Naive thymus-derived CD8-positive, alpha-beta T cell (primary cell): ENCODE measurements around the gene TINAGL1. TPM values are rescaled to one million over a fixed set of nuclear protein-coding genes. Genes with fewer than 3 reads are reported as not detected.

Experiments used
- ATAC-seq, 2 donors: fragments of 150-1000 bp; cut with Tn5 transposase in 1 of 2; sonication (Bioruptor Pico), chemical (Tn5 transposase) in 1 of 2; 1 replicate in 1 of 2; 2 replicates in 1 of 2; pipeline ENCODE4 v1.10.0; 2021; ENCODE audit warnings: mild to moderate bottlenecking in 2 of 2, moderate library complexity in 2 of 2
- POLR2A ChIA-PET: fragments of 350-600 bp; sonication (Branson Sonifier 250); formaldehyde crosslinking; loops from one replicate; lab custom pipeline; 2021; ENCODE audit warnings: antibody characterized with exemption; lab: Charles Lee
- DNase-seq, 10 donors: peaks; one replicate each; pipeline versions ENCODE4 v3.0.0 to v3.0.0-alpha.2; 2020 to 2022
- H3K27ac Mint-ChIP-seq, 10 donors: one replicate each; pipeline ENCODE4 v1.8.0; 2020 to 2022; ENCODE audit warnings: mild to moderate bottlenecking in 10 of 10, mixed read lengths in 10 of 10, moderate library complexity in 4 of 10, inconsistent platforms in 1 of 10
- H3K27me3 Mint-ChIP-seq, 5 donors: one replicate each; pipeline ENCODE4 v1.8.0; 2021 to 2022; ENCODE audit warnings: mixed read lengths in 5 of 5
- H3K36me3 Mint-ChIP-seq, 3 donors: one replicate each; pipeline ENCODE4 v1.8.0; 2020 to 2022; ENCODE audit warnings: mixed read lengths in 3 of 3, mild to moderate bottlenecking in 2 of 3, inconsistent platforms in 1 of 3
- H3K4me1 Mint-ChIP-seq, 4 donors: one replicate each; pipeline ENCODE4 v1.8.0; 2021 to 2022; ENCODE audit warnings: mixed read lengths in 4 of 4
- H3K4me3 Mint-ChIP-seq, 10 donors: one replicate each; pipeline ENCODE4 v1.8.0; 2020 to 2022; ENCODE audit warnings: mild to moderate bottlenecking in 10 of 10, mixed read lengths in 10 of 10, moderate library complexity in 6 of 10, inconsistent platforms in 1 of 10
- H3K9me3 Mint-ChIP-seq, 9 donors: one replicate each; pipeline ENCODE4 v1.8.0; 2020 to 2022; ENCODE audit warnings: mixed read lengths in 9 of 9, mild to moderate bottlenecking in 3 of 9, inconsistent platforms in 1 of 9, moderate library complexity in 1 of 9
- polyA plus RNA-seq, 3 donors: library from polyadenylated mRNA; unstranded; fragments of 300-500 nt; fragmentation: Illumina TruSeq; gene quantifications; one replicate each; pipeline ENCODE4 v1.2.3, GENCODE V29; 2021
- total RNA-seq, 8 experiments: library from RNA in 2 of 8; stranded (reverse) in 2 of 8; gene quantifications; one replicate each; pipeline ENCODE4 v1.2.3 and lab custom pipeline; 2021 to 2026

Gene TINAGL1
- total and polyA plus RNA-seq, 5 experiments from 2014 or later = not detected

DNA sequence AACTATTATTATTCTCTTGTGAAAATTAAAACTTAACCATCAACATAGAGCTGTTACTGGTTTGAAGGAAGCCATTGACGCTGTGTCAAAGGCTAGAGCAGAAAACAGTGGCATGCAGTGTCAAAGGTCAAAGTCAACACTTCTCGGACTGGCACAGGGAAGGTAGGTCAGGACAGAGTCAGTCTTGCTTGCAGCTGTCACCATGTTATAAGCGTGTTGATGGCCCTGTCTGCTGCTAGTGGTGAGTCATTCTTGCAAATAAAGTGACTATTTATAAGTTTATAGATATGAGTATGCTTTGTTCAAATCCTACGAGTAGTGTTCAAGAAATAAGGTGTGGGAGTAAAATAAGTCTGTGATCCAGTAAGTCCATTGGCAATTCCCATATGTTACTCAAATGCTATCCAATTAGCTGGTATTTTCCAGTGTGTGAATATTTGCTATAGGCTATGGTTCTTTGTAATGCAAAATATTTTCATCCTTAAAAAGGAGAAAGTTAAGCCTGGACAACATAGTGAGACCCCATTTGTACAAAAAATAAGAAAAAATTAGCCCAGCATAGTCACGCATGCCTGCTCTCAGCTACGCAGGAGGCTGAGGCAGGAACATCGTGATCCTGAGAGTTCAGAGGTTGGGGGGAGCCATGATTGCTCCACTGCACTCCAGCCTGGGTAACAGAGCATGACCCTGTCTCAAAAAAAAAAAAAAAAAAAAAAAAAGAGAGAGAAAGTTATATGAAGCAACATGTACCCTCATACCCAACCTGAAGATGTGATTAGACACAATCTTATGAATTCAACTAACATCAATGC lies 26.3 kb upstream of the TINAGL1 start:
- POLR2A ChIA-PET = no interaction called here
- H3K27me3 Mint-ChIP-seq = peaks cover 2 to 17% (median 10%) of the 10 kb centered on the region in 5 donors
- no peaks in the 10 kb centered on the region for H3K9me3 Mint-ChIP-seq
- no peaks in the 10 kb centered on the region for H3K36me3 Mint-ChIP-seq
- H3K4me1 Mint-ChIP-seq = peaks cover 5 to 15% (median 10%) of the 10 kb centered on the region in 4 donors
- DNase-seq (no peak), ATAC-seq (no peak)
- H3K4me3 Mint-ChIP-seq = no peak overlapping the region
- H3K27ac Mint-ChIP-seq = no peak overlapping the region

DNA sequence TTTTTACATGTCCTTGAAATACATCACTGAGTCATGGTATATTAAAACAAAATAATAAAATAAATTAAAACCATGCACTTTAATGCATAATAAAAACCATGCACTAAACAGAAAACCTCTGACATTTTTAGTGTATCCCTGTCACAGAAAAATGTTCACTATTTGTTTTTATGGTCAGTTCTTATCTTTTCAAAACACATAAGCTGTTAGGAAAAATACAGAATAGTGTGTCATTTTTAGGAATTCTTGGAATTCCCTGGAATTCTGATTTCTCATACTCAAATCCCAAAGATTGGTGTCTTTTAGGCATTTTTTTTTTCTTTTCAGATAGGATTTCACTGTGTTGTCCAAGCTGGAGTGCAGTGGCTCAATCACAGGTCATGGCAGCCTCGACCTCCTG lies 25.1 kb upstream of the TINAGL1 start:
- POLR2A ChIA-PET = no interaction called here
- H3K4me3 Mint-ChIP-seq = no peak overlapping the region
- ATAC-seq (no peak), DNase-seq (no peak)
- H3K27ac Mint-ChIP-seq = no peak overlapping the region
- no peaks in the 10 kb centered on the region for H3K36me3 Mint-ChIP-seq
- H3K4me1 Mint-ChIP-seq = peaks cover 5 to 15% (median 10%) of the 10 kb centered on the region in 4 donors
- no peaks in the 10 kb centered on the region for H3K9me3 Mint-ChIP-seq
- H3K27me3 Mint-ChIP-seq = peaks cover 2 to 17% (median 12%) of the 10 kb centered on the region in 5 donors

DNA sequence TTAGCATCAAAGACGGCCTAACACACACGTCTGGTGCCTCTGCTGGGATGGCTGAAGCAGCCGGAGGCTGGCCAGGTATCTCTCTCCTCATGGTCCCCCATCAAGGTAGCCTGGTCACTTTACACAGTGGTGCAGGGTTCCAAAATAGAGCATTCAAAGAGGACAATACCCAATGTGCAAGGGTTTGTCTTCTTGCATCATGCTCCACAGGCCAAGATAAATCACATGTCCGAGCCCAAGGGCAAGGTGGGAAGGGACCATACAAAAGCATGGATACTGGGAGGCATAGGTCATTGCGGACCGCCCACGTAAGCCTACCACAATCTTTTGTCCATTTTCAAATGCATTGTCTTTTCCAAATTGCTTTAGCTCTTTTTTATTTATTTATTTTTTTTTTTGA lies 23.8 kb upstream of the TINAGL1 start:
- Mint-ChIP-seq H3K9me3 (no peaks in the 10 kb centered on the region), H3K27ac (no peak overlapping the region), H3K4me3 (no peak overlapping the region), H3K4me1 (peaks cover 5 to 15% (median 10%) of the 10 kb centered on the region in 4 donors), H3K36me3 (no peaks in the 10 kb centered on the region), H3K27me3 (peaks cover 4 to 17% (median 13%) of the 10 kb centered on the region in 5 donors)
- ATAC-seq = no peak
- POLR2A ChIA-PET = no interaction called here
- DNase-seq = no peak

DNA sequence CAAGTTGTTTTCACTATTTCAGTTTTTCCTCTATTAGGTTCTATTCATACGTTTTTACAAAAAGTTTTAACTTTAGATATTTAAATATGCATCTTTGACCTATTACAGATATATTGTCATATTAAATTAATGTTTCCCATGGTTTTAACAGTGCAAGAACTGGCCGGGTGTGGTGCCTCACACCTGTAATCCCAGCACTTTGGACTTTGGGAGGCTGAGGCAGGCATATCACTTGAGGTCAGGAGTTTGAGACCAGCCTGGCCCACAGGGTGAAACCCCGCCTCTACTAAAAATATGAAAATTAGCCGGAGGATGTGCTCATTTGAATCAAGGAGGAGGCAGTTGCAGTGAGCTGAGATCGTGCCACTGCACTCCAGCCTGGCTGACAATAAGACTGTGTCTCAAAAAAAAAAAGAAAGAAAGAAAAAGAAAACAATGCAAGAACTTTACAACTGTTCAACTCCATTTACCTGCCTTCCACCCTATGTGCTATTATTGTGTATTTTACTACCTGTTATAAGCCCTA lies 19.8 kb upstream of the TINAGL1 start:
- peaks cover 17 to 42% (median 22%) of the 10 kb centered on the region in 5 donors for H3K27me3 Mint-ChIP-seq

DNA sequence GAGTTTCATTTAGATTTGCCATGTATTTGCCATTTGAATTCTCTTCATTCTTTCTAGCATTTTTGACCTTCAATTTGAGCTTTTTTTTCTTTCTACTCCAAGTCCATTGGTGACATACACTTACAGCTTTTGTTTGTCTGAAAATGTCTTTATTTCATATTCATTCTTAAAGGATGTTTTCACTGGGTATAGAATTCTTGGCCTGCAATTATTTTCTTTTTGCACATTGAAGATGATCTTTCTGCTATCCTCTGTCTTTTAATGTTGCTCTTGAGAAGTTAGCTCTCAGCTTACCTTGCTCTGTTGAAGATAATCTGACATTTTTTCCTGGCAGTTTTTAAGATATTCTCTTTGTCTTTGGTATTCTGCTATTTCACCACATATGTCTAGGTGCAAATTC lies 16.6 kb upstream of the TINAGL1 start:
- Mint-ChIP-seq H3K9me3 (peaks cover 0 to 15% (median 9%) of the 10 kb centered on the region in 9 donors), H3K27ac (no peak overlapping the region), H3K27me3 (peaks cover 20 to 55% (median 22%) of the 10 kb centered on the region in 5 donors), H3K36me3 (peaks cover 0 to 7% (median 0%) of the 10 kb centered on the region in 3 donors), H3K4me1 (no peaks in the 10 kb centered on the region), H3K4me3 (no peak overlapping the region)
- ATAC-seq (no peak), DNase-seq (no peak)
- POLR2A ChIA-PET = no interaction called here

More for the DNA sequence above, 19.8 kb upstream of the TINAGL1 start:
- ATAC-seq = no peak
- Mint-ChIP-seq H3K36me3 (peaks cover 0 to 7% (median 0%) of the 10 kb centered on the region in 3 donors), H3K9me3 (peaks cover 0 to 15% (median 9%) of the 10 kb centered on the region in 9 donors), H3K4me3 (no peak overlapping the region), H3K4me1 (no peaks in the 10 kb centered on the region), H3K27ac (no peak overlapping the region)
- no peak for DNase-seq
- POLR2A ChIA-PET = no interaction called here

DNA sequence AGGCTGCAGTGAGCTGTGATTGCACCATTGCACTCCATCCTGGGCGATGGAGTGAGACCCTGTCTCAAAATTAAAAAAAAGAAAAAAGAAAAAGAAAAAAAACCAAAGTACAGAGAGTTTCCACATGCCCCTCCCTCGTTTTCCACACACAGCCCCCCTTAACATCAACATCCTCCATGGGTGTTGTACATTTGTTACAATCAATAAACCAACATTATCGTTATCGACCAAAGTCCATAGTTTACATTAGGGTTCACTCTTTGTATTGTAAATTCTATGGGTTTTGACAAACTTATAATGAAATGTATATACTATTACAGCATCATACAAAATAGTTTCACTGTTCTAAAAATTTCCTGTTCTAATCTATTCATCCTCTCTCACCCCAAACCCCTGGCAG lies 15.9 kb upstream of the TINAGL1 start:
- no peak overlapping the region for H3K27ac Mint-ChIP-seq
- no peak for ATAC-seq
- H3K9me3 Mint-ChIP-seq = peaks cover 0 to 15% (median 9%) of the 10 kb centered on the region in 9 donors
- peaks cover 20 to 55% (median 22%) of the 10 kb centered on the region in 5 donors for H3K27me3 Mint-ChIP-seq
- H3K36me3 Mint-ChIP-seq = peaks cover 0 to 7% (median 0%) of the 10 kb centered on the region in 3 donors
- no peak for DNase-seq
- POLR2A ChIA-PET = no interaction called here
- H3K4me3 Mint-ChIP-seq = no peak overlapping the region
- H3K4me1 Mint-ChIP-seq = no peaks in the 10 kb centered on the region

DNA sequence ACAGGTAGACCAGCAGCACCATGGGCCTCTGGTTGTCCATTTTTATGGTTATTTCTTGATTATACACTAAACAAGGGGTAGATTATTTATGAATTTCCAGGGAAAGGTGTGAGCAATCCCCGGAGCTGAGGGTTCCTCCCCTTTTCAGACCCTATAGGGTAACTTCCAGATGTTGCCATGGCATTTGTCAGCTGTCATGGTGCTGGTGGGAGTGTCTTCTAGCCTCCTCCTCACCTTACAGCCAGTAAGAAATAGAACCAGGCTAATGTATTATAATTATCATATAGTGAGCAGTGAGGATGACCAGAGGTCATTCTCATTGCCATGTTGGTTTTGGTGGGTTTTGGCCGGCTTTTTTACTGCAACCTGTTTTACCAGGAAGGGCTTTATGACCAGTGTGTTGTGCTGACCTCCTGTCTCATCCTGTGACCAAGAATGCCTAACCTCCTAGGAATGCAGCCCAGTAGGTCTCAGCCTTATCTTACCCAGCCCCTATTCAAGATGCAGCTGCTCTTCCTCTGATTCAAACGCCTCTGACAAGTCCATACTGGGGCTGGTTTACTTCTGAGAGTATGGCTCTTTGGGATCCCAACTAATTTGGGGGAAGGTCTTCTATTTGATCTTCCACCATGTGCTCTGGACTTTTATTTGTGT lies 13.5 kb upstream of the TINAGL1 start:
- H3K4me1 Mint-ChIP-seq = no peaks in the 10 kb centered on the region
- ATAC-seq = no peak
- peaks cover 0 to 7% (median 0%) of the 10 kb centered on the region in 3 donors for H3K36me3 Mint-ChIP-seq
- no peak overlapping the region for H3K27ac Mint-ChIP-seq
- peaks cover 18 to 55% (median 21%) of the 10 kb centered on the region in 5 donors for H3K27me3 Mint-ChIP-seq
- H3K4me3 Mint-ChIP-seq = no peak overlapping the region
- H3K9me3 Mint-ChIP-seq = peaks cover 0 to 15% (median 9%) of the 10 kb centered on the region in 9 donors
- POLR2A ChIA-PET = interaction anchor here (2.4 kb wide), 1 partner anchor 226 kb away, joined by 7 read pairs; no protein-coding TSS in a partner anchor
- no peak for DNase-seq

DNA sequence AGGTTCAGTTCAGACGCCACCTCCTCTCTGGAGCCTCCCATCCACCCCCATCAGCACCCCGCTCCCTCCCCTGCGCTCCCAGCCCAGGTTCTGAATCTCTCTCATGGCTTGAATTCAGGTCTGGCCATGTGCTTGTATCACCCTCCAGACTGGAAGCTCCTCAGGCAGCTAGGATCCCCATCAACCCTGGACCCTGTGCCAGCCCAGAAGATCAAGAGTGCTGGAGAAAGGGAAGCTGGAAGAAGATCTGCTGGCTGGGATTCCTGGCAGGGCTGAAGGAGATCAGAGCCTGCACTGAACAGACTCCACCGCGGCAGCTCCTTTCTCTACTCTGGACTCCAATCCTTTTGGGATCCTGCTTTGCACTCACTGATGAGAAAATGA lies 11.7 kb upstream of the TINAGL1 start:
- Mint-ChIP-seq H3K4me1 (no peaks in the 10 kb centered on the region), H3K27ac (no peak overlapping the region), H3K4me3 (no peak overlapping the region), H3K27me3 (peaks cover 12 to 44% (median 13%) of the 10 kb centered on the region in 5 donors), H3K9me3 (peaks cover 0 to 13% (median 9%) of the 10 kb centered on the region in 9 donors), H3K36me3 (peaks cover 0 to 7% (median 0%) of the 10 kb centered on the region in 3 donors)
- POLR2A ChIA-PET = interaction anchor here (2.4 kb wide), 1 partner anchor 224 kb away, joined by 7 read pairs; no protein-coding TSS in a partner anchor
- DNase-seq = no peak
- ATAC-seq = no peak

DNA sequence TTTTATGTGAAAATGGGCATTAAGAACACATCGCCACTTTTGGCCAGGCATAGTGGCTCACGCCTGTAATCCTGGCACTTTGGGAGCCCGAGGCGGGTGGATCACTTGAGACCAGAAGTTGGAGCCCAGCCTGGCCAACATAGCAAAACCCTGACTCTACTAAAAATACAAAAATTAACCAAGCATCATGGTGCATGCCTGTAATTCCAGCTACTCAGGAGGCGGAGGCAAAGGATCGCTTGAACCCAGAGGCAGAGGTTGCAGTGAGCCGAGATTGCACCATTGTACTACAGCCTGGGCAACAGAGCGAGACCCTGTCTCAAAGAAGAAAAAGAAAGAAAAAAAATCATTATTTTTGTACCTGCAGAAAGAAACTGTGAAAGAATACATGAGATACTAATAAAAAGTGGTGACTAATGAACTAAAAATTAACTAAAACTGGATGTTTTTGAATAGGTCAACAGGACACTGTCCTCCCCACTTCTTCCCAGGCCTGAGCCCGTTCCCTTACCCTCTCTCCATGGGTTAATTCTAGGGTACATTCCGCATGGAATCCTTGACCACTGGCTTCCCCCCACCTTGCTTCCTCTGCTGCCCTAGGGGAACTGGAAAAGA lies 8.3 kb upstream of the TINAGL1 start:
- Mint-ChIP-seq H3K27ac (peak overlapping the region in 1 of 10 donors; percentile 52), H3K4me3 (no peak overlapping the region), H3K9me3 (no peaks in the 10 kb centered on the region), H3K4me1 (peaks cover 0 to 4% (median 0%) of the 10 kb centered on the region in 4 donors), H3K36me3 (no peaks in the 10 kb centered on the region), H3K27me3 (peaks cover 2 to 14% (median 9%) of the 10 kb centered on the region in 5 donors)
- no peak for DNase-seq
- no peak for ATAC-seq
- POLR2A ChIA-PET = no interaction called here

DNA sequence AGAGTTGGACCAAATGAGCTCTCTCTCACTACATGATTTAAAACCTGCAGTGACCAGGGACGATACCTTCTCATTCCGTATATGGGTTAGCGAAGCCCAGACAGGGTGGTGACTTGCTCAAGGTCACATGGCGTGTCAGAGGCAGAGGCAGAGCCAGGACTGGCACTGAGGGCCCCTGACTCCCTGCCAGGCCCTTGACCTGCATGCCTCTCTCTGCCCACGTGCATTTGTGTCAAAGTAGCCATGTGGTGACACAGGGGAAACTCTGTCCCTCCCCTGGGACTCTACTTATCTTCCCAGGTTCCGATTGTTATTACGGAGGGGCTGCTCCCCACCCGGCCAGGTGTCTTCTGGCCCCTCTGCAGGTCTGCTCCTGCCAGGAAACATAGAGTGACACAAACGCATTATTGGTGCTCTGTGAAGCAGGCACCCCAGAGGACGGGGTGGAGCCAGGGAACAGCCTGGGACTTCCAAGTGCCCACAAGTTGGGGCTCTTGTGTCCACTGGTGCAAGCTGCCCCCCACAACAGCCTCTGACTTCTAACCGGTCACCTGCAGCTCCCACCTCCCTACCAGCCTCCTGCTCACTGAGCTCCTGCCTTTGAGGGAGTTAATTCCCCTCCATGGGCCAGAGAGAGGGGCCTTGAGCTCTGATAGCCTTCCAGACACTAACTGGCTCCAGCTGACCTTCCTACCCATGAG lies 7.3 kb upstream of the TINAGL1 start:
- ATAC-seq (no peak), DNase-seq (no peak)
- Mint-ChIP-seq H3K4me3 (no peak overlapping the region), H3K9me3 (no peaks in the 10 kb centered on the region), H3K4me1 (peaks cover 0 to 4% (median 0%) of the 10 kb centered on the region in 4 donors), H3K36me3 (no peaks in the 10 kb centered on the region), H3K27ac (peak overlapping the region in 1 of 10 donors; percentile 29), H3K27me3 (peaks cover 2 to 11% (median 9%) of the 10 kb centered on the region in 5 donors)
- POLR2A ChIA-PET = no interaction called here

DNA sequence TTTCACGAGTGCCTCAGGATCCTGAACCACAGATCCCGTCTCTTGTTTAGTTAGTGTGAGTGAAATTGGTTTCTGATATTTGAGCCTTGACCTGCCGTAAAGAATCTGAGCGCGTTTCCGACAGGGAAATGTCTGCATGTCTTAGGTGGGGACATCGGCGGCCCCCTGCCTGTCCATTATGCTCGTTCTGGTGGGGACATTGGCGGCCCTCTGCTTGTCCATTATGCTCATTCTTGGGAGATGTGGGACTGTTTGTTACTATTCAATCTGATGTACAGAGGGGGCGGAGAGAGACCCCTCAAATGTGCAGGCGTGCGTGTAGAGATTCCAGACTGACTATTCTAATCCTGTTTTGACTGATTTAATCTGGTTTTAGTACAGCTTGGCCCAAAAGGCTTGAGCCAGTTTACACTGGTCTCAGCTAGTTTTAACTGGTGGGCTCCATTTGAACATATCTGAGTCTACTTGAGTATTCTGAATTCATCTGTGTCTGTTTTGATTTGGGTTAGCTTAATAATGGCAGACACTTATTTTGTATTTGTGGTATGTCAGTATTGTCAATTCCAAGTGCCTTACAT lies 6.6 kb upstream of the TINAGL1 start:
- Mint-ChIP-seq H3K9me3 (no peaks in the 10 kb centered on the region), H3K4me1 (peaks cover 0 to 4% (median 0%) of the 10 kb centered on the region in 4 donors), H3K4me3 (no peak overlapping the region), H3K27ac (no peak overlapping the region), H3K36me3 (no peaks in the 10 kb centered on the region), H3K27me3 (peaks cover 2 to 9% (median 9%) of the 10 kb centered on the region in 5 donors)
- ATAC-seq (no peak), DNase-seq (no peak)
- POLR2A ChIA-PET = no interaction called here

DNA sequence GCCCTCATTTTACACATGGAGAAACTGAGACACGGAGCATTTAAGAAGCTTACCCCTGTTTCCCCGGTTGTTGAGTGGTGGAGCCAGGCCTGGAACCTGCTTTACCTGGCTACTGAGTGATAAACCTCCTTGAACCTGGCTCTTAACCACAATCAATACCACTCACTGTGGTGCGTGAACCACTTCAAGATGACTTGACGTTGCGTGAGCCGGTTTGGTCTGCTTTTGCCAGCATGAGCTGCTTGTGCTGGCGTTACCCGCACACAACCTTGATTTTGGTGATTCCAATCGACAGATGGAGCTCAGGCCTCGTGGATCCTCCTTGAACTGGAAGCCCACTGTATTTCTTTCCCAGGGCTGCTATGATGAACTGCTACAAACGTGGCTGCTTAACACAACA lies 6.1 kb upstream of the TINAGL1 start:
- no peaks in the 10 kb centered on the region for H3K36me3 Mint-ChIP-seq
- ATAC-seq = no peak
- peaks cover 0 to 4% (median 0%) of the 10 kb centered on the region in 4 donors for H3K4me1 Mint-ChIP-seq
- no peak overlapping the region for H3K4me3 Mint-ChIP-seq
- H3K27me3 Mint-ChIP-seq = peaks cover 2 to 14% (median 9%) of the 10 kb centered on the region in 5 donors
- no peak overlapping the region for H3K27ac Mint-ChIP-seq
- POLR2A ChIA-PET = no interaction called here
- DNase-seq = no peak
- no peaks in the 10 kb centered on the region for H3K9me3 Mint-ChIP-seq
